Adrenal gland (tissue), 12 donors: Measurements from ENCODE around the gene LYZ. TPM values are rescaled to one million over a fixed set of nuclear protein-coding genes. Genes with fewer than 3 reads are reported as not detected.

Experiments
- DNase-seq, 7 donors: peaks; one replicate each; pipeline ENCODE4 v3.0.0-alpha.2; 2019 to 2020
- H3K27ac ChIP-seq, 5 donors: fragments of 200-600 bp; sonication (generic) in 4 of 5; 1 replicate in 3 of 5; 2 replicates in 2 of 5; pipeline versions ENCODE4 v1.5.1 to v1.8.0; 2016 to 2020; ENCODE audit warnings: mild to moderate bottlenecking in 1 of 5
- H3K27me3 ChIP-seq: fragments of 200-600 bp; 2 replicates; pipeline ENCODE4 v1.8.0; 2021
- H3K36me3 ChIP-seq, 2 donors: fragments of 200-600 bp; replicated peaks in 1 of 2; 1 replicate in 1 of 2; 2 replicates in 1 of 2; pipeline versions ENCODE4 v1.5.1 to v1.8.0; 2018 to 2022
- H3K4me1 ChIP-seq, 2 donors: fragments of 200-600 bp; replicated peaks in 1 of 2; 1 replicate in 1 of 2; 2 replicates in 1 of 2; pipeline versions ENCODE4 v1.5.1 to v1.8.0; 2018 to 2021
- H3K4me3 ChIP-seq, 4 donors: fragments of 200-600 bp; sonication (generic) in 3 of 4; one replicate each; pipeline ENCODE4 v1.5.1; 2016 to 2018
- H3K9me3 ChIP-seq, 3 donors: fragments of 200-600 bp; sonication (generic) in 1 of 3; replicated peaks in 1 of 3; 1 replicate in 2 of 3; 2 replicates in 1 of 3; pipeline versions ENCODE4 v1.5.1 to v1.8.0; 2016 to 2021
- POLR2A ChIP-seq, 2 donors: fragments of 450-650 bp; IDR thresholded peaks; one replicate each; pipeline ENCODE4 v1.6.1; 2017; ENCODE audit warnings: antibody characterized with exemption in 2 of 2, mild to moderate bottlenecking in 2 of 2, moderate library complexity in 1 of 2
- WGBS, 4 donors: extraction: QIAGEN DNeasy Blood & Tissue Kit in 2 of 4; methylation state at CpG; one replicate each; pipeline versions ENCODE4 v1.1.5 to v1.1.7; 2013 to 2017; 5-methylcytosine and 5-hydroxymethylcytosine counted together
- intact Hi-C, 2 donors: fragments of 100-400 bp; cut with DNase I; formaldehyde crosslinking; loops; one replicate each; pipeline versions ENCODE4 v1.14.1 to v1.15.0; 2022 to 2023
- polyA plus RNA-seq, 3 donors: library from polyadenylated mRNA; stranded (reverse); fragments of 200-250 nt in 2 of 3; fragments of 350-450 nt in 1 of 3; fragmentation: Illumina TruSeq in 1 of 3; extraction: RNeasy Lipid Tissue Mini Kit (QIAGEN cat#74804) in 1 of 3; gene quantifications; one replicate each; pipeline ENCODE4 v1.2.3, GENCODE V29; 2013 to 2014
- total RNA-seq, 9 donors: library from RNA; depleted of rRNA in 4 of 9; stranded (reverse); fragments of >200 nt in 4 of 9; fragments of 120-200 nt in 1 of 9; fragmentation: NEBNext Ultra II Directional in 1 of 9; extraction: Animal tissue kit (Norgen Biotek cat#: 25700) in 1 of 9; gene quantifications; one replicate each; pipeline versions ENCODE4 v1.1.0 to v1.2.4, GENCODE V29; 2013 to 2023
- TF ChIP-seq, protein P1 (sequence below), 6 experiments: fragments of 450-650 bp in 4 of 6; fragments of 200-600 bp in 2 of 6; sonication (generic) in 1 of 6; IDR thresholded peaks; 1 replicate in 5 of 6; 2 replicates in 1 of 6; pipeline versions ENCODE4 v1.5.1 to v1.8.0; 2016 to 2021; ENCODE audit warnings: antibody characterized with exemption in 6 of 6, mild to moderate bottlenecking in 2 of 6, moderate library complexity in 1 of 6
- donor health status: healthy with polysubstance abuse.
- donor health status: Bipolar disorder and iron deficiency.
- donor health status: DM: yes; HTN: yes; CAD: no.
- donor health status: DM: no; HTN: no; CAD: no.
- donor health status: DM: no; HTN: no; CAD: no.
- donor health status: DM: yes; HTN: yes; CAD: no.

The LYZ gene
- total and polyA plus RNA-seq, 12 donors, result 8.2 to 98.5 (median 28.6) TPM

- DNase-seq, result no peak
- TF ChIP-seq, protein P1, sequence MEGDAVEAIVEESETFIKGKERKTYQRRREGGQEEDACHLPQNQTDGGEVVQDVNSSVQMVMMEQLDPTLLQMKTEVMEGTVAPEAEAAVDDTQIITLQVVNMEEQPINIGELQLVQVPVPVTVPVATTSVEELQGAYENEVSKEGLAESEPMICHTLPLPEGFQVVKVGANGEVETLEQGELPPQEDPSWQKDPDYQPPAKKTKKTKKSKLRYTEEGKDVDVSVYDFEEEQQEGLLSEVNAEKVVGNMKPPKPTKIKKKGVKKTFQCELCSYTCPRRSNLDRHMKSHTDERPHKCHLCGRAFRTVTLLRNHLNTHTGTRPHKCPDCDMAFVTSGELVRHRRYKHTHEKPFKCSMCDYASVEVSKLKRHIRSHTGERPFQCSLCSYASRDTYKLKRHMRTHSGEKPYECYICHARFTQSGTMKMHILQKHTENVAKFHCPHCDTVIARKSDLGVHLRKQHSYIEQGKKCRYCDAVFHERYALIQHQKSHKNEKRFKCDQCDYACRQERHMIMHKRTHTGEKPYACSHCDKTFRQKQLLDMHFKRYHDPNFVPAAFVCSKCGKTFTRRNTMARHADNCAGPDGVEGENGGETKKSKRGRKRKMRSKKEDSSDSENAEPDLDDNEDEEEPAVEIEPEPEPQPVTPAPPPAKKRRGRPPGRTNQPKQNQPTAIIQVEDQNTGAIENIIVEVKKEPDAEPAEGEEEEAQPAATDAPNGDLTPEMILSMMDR (IDR thresholded peaks at IDR 0.05), result no peak
- TF ChIP-seq POLR2A (IDR thresholded peaks at IDR 0.05), result no peak
- Histone ChIP-seq H3K9me3 (no peaks in the 10 kb centered on the region), H3K4me1 (no peaks in the 10 kb centered on the region), H3K27ac (no peak overlapping the region), H3K36me3 (no peaks in the 10 kb centered on the region), H3K4me3 (no peak overlapping the region), H3K27me3 (no peaks in the 10 kb centered on the region)
- WGBS, 4 donors, result 91 to 100% (median 94%) methylated on average over 1 of the region's 1 CpG
- intact Hi-C loops, result no loop called here
Observed at GRCh38 chr12:69321351-69321750, 26.8 kb upstream of the LYZ start.

DNA sequence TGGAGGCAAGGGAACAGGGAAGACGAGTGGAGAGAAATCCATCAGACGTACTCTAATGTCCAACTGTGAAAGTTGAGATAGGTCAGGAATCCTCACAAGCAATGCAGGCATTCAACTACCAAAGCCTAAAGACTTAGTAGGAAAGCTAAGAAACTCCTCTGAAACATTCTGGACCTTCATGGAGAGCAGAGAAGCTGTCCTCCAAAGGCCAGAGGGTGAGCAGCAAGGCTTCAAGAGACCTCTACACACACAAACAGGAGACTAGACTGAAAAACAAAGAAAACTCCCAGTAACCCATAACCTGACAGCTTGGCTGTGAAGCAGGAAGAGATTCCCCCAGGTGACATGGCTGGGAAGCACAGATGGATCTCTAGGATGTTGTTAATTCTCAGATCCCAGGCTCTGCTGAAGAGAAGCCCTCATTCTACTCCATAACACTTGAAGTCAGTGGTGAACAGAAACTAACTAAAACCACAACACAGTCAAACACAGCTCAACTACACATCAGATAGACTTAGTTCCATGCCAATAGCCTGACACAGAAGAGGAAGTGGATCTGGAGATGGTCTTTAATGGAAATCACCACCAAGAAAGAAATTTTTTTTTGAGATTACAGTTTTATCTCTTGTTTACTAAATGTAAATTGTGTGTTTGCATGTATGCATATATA, 23.2 kb upstream of the LYZ start:
- no peak for DNase-seq
- WGBS, 4 donors, result 74 to 81% (median 78%) methylated on average over 2 of the region's 2 CpGs
- H3K36me3 ChIP-seq, result no peaks in the 10 kb centered on the region
- H3K27me3 ChIP-seq, result no peaks in the 10 kb centered on the region
- intact Hi-C loops, result no loop called here
- no peaks in the 10 kb centered on the region for H3K4me1 ChIP-seq
- no peak for TF ChIP-seq POLR2A (IDR thresholded peaks at IDR 0.05)
- TF ChIP-seq, protein P1 (IDR thresholded peaks at IDR 0.05), result no peak
- no peak overlapping the region for H3K27ac ChIP-seq
- no peak overlapping the region for H3K4me3 ChIP-seq
- no peaks in the 10 kb centered on the region for H3K9me3 ChIP-seq

- intact Hi-C loops, result no loop called here
- H3K4me1 ChIP-seq, result peaks cover 0 to 5% of the 10 kb centered on the region in 2 donors
- TF ChIP-seq, protein P1 (IDR thresholded peaks at IDR 0.05), result no peak
- no peak for TF ChIP-seq POLR2A (IDR thresholded peaks at IDR 0.05)
Observed at GRCh38 chr12:69328426-69328825, 19.8 kb upstream of the LYZ start.

DNA sequence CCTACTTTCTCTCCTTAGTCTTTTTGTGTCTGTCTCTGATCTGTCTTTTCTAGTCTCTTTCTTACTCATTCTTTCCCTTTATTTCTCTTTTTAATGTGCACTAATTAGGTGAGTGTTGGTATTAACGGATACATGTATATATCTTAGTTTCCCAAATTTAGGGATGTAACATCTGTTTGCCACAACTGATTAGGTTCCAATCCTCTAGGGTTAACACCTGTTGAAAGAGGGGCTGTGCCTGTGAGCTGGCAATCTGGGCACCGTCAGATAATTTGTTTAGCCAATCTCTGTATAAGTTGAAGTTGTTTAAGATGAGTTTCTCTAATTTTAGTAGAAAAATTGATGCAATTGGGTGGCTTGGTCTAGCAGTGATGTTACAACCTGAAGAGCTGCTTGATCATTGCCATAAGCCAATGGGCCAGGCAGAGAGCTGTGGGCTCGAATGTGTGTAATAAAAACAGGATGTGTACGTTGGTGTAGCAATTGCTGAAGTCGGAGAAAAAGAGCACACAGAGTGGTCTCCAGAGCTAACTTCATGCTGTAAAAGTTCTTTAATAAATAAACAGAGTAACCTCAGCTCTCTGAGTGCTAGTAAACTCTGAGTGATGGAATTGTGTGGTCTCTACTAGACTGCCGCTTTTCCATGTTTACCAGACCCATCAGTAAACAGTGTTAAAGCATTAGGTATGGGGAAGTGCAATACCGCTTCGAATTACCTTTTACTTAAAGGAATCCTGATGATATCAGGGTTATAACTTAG, 18.3 kb upstream of the LYZ start:
- Histone ChIP-seq H3K27ac (no peak overlapping the region), H3K4me3 (no peak overlapping the region), H3K36me3 (no peaks in the 10 kb centered on the region), H3K27me3 (no peaks in the 10 kb centered on the region), H3K9me3 (no peaks in the 10 kb centered on the region), H3K4me1 (peaks cover 0 to 5% of the 10 kb centered on the region in 2 donors)
- WGBS, 4 donors, result 60 to 70% (median 68%) methylated on average over 8 of the region's 8 CpGs
- DNase-seq, result no peak
- no peak for TF ChIP-seq POLR2A (IDR thresholded peaks at IDR 0.05)
- TF ChIP-seq, protein P1 (IDR thresholded peaks at IDR 0.05), result no peak
- intact Hi-C loops, result no loop called here

More at GRCh38 chr12:69328426-69328825, 19.8 kb upstream of the LYZ start:
- H3K9me3 ChIP-seq, result no peaks in the 10 kb centered on the region
- no peak overlapping the region for H3K27ac ChIP-seq
- 72 to 80% (median 77%) methylated on average over 3 of the region's 3 CpGs for WGBS, 4 donors
- DNase-seq, result no peak
- no peaks in the 10 kb centered on the region for H3K36me3 ChIP-seq
- H3K4me3 ChIP-seq, result no peak overlapping the region
- H3K27me3 ChIP-seq, result no peaks in the 10 kb centered on the region
